ENCODE results near the gene CDS1. TPM values are rescaled to one million over a fixed set of nuclear protein-coding genes. Genes with fewer than 3 reads are reported as not detected.
"Not testable (repeated sequence)": the region's sequence is repeated elsewhere in the genome, so short reads cannot be mapped to it uniquely, and the experiment has no call there.

Gene CDS1
- 0.05 TPM in 1 of 2 replicates, not detected in the other for total RNA-seq

GRCh38 chr4:84582988-84583875 lies at the start of gene CDS1:
CDS1 (plus strand) TSS chr4:84583127; CDS start chr4:84583402, 275 bp downstream.
- peak; percentile 15 for DNase-seq

GRCh38 chr4:84535901-84536300 lies 47.0 kb upstream of the CDS1 start:
- DNase-seq, result no peak

- DNase-seq, result no peak
Observed at GRCh38 chr4:84545093-84545492, 37.8 kb upstream of the CDS1 start.

- DNase-seq, result no peak
Observed at GRCh38 chr4:84547211-84547610, 35.7 kb upstream of the CDS1 start.

GRCh38 chr4:84549191-84549590 lies 33.7 kb upstream of the CDS1 start:
- not testable (repeated sequence) for DNase-seq

- DNase-seq, result no peak
Observed at GRCh38 chr4:84562156-84562555, 20.8 kb upstream of the CDS1 start.

GRCh38 chr4:84563002-84563401 lies 19.9 kb upstream of the CDS1 start:
- DNase-seq, result no peak

- DNase-seq, result no peak
Observed at GRCh38 chr4:84565951-84566350, 17.0 kb upstream of the CDS1 start.

- DNase-seq, result no peak
Observed at GRCh38 chr4:84568496-84568895, 14.4 kb upstream of the CDS1 start.

GRCh38 chr4:84569009-84569408 lies 13.9 kb upstream of the CDS1 start:
- no peak for DNase-seq

- DNase-seq, result no peak
Observed at GRCh38 chr4:84573385-84574068, 9.4 kb upstream of the CDS1 start.

GRCh38 chr4:84574069-84574720 lies 8.7 kb upstream of the CDS1 start:
- DNase-seq, result no peak

GRCh38 chr4:84578540-84579402 lies 4.2 kb upstream of the CDS1 start:
- DNase-seq, result peak; percentile 67

- DNase-seq, result no peak
Observed at GRCh38 chr4:84579403-84579776, 3.5 kb upstream of the CDS1 start.

GRCh38 chr4:84582302-84582987 lies 482 bp upstream of the CDS1 start:
- peak; percentile 45 for DNase-seq

- DNase-seq, result no peak
Observed at GRCh38 chr4:84583876-84584380, 1.0 kb downstream of the CDS1 start.

- no peak for DNase-seq
Observed at GRCh38 chr4:84585251-84585650, 2.3 kb downstream of the CDS1 start.

GRCh38 chr4:84594724-84595123 lies 11.8 kb downstream of the CDS1 start:
- no peak for DNase-seq

- DNase-seq, result no peak
Observed at GRCh38 chr4:84596826-84597225, 13.9 kb downstream of the CDS1 start.

- DNase-seq, result no peak
Observed at GRCh38 chr4:84597450-84597849, 14.5 kb downstream of the CDS1 start.

GRCh38 chr4:84606645-84607044 lies 23.7 kb downstream of the CDS1 start:
- DNase-seq, result no peak

- DNase-seq, result no peak
Observed at GRCh38 chr4:84611531-84611930, 28.6 kb downstream of the CDS1 start.

All from dermis blood vessel endothelial cell (primary cell).